ENCODE measurements around the gene PABPC1L2A. TPM values are rescaled to one million over a fixed set of nuclear protein-coding genes. Genes with fewer than 3 reads are reported as not detected.
"Not testable (repeated sequence)": the region's sequence is repeated elsewhere in the genome, so short reads cannot be mapped to it uniquely, and the experiment has no call there.

The PABPC1L2A gene
- not detected for total RNA-seq

GRCh38 chrX:73079024-73079562, at the start of gene PABPC1L2A:
Gene PABPC1L2A (minus strand): TSS chrX:73079512. CDS start chrX:73079386, 126 bp downstream.
- not testable (repeated sequence) for H3K9me3 ChIP-seq, H3K4me3 ChIP-seq, H3K36me3 ChIP-seq, ATAC-seq, H3K27me3 ChIP-seq, H3K27ac ChIP-seq, H3K4me1 ChIP-seq
- WGBS, 2 donors (ENCODE audit: low coverage in 1 of 2) = no CpG with 5 or more reads among the region's 45 CpGs

- Histone ChIP-seq H3K4me3 (peak overlapping the region in 1 of 2 donors; percentile 32), H3K27me3 (no peaks in the 10 kb centered on the region), H3K27ac (peak overlapping the region in 1 of 4 donors; percentile 43), H3K9me3 (no peaks in the 10 kb centered on the region), H3K36me3 (no peaks in the 10 kb centered on the region), H3K4me1 (no peaks in the 10 kb centered on the region)
- no peak for TF ChIP-seq POLR2A (IDR thresholded peaks at IDR 0.05)
- peak in 1 of 4 experiments; percentile 27 for TF ChIP-seq CTCF (IDR thresholded peaks at IDR 0.05)
- 18 to 31% methylated on average over 3 to 7 of the region's 23 CpGs for WGBS, 2 donors (ENCODE audit: low coverage in 1 of 2)
- peak; percentile 28 for ATAC-seq
Observed at GRCh38 chrX:73127700-73128241, 48.5 kb upstream of the PABPC1L2A start.

- H3K36me3 ChIP-seq = no peaks in the 10 kb centered on the region
- ATAC-seq = no peak
- no peak for TF ChIP-seq POLR2AphosphoS5 (IDR thresholded peaks at IDR 0.05)
- no peak for TF ChIP-seq POLR2A (IDR thresholded peaks at IDR 0.05)
- no peak for TF ChIP-seq CTCF (IDR thresholded peaks at IDR 0.05)
- TF ChIP-seq EP300 (IDR thresholded peaks at IDR 0.05) = no peak
- WGBS, 2 donors (ENCODE audit: low coverage in 1 of 2) = 78 to 83% methylated on average over 3 to 4 of the region's 6 CpGs
- no peaks in the 10 kb centered on the region for H3K27me3 ChIP-seq
- no peaks in the 10 kb centered on the region for H3K4me1 ChIP-seq
- H3K27ac ChIP-seq = no peak overlapping the region
- no peaks in the 10 kb centered on the region for H3K9me3 ChIP-seq
- no peak overlapping the region for H3K4me3 ChIP-seq
Observed at GRCh38 chrX:73126240-73126639, 46.9 kb upstream of the PABPC1L2A start.

- no CpG with 5 or more reads among the region's 9 CpGs for WGBS, 2 donors (ENCODE audit: low coverage in 1 of 2)
- not testable (repeated sequence) for ATAC-seq
Observed at GRCh38 chrX:73099505-73099904, 20.2 kb upstream of the PABPC1L2A start.

GRCh38 chrX:73086766-73087165, 7.5 kb upstream of the PABPC1L2A start:
- not testable (repeated sequence) for H3K36me3 ChIP-seq, ATAC-seq, H3K27ac ChIP-seq, H3K27me3 ChIP-seq, H3K4me1 ChIP-seq, H3K9me3 ChIP-seq, H3K4me3 ChIP-seq
- WGBS, 2 donors (ENCODE audit: low coverage in 1 of 2) = 8% methylated on average over 1 of the region's 1 CpG; no CpG with 5 or more reads in 1 of the 2 donors

More at GRCh38 chrX:73099505-73099904, 20.2 kb upstream of the PABPC1L2A start:
- H3K9me3 ChIP-seq, H3K36me3 ChIP-seq, H3K4me3 ChIP-seq, H3K27ac ChIP-seq, H3K4me1 ChIP-seq, H3K27me3 ChIP-seq: not testable (repeated sequence)

- no CpG with 5 or more reads among the region's 44 CpGs for WGBS, 2 donors (ENCODE audit: low coverage in 1 of 2)
- not testable (repeated sequence) for H3K36me3 ChIP-seq, H3K9me3 ChIP-seq, H3K27ac ChIP-seq, H3K4me1 ChIP-seq, ATAC-seq, H3K4me3 ChIP-seq, H3K27me3 ChIP-seq
Observed at GRCh38 chrX:73079884-73080283, 572 bp upstream of the PABPC1L2A start.

GRCh38 chrX:73078597-73078996, 715 bp downstream of the PABPC1L2A start:
- H3K4me1 ChIP-seq, H3K27me3 ChIP-seq, H3K4me3 ChIP-seq, ATAC-seq, H3K9me3 ChIP-seq, H3K27ac ChIP-seq, H3K36me3 ChIP-seq: not testable (repeated sequence)
- WGBS, 2 donors (ENCODE audit: low coverage in 1 of 2) = no CpG with 5 or more reads among the region's 19 CpGs

- Histone ChIP-seq H3K9me3 (no peaks in the 10 kb centered on the region), H3K4me1 (no peaks in the 10 kb centered on the region), H3K4me3 (no peak overlapping the region), H3K27me3 (peaks cover 3% of the 10 kb centered on the region), H3K36me3 (no peaks in the 10 kb centered on the region), H3K27ac (no peak overlapping the region)
- TF ChIP-seq POLR2AphosphoS5 (IDR thresholded peaks at IDR 0.05) = no peak
- no peak for TF ChIP-seq CTCF (IDR thresholded peaks at IDR 0.05)
- no peak for TF ChIP-seq EP300 (IDR thresholded peaks at IDR 0.05)
- no peak for TF ChIP-seq POLR2A (IDR thresholded peaks at IDR 0.05)
- no peak for ATAC-seq
- 10 to 38% methylated on average over 2 of the region's 2 CpGs for WGBS, 2 donors (ENCODE audit: low coverage in 1 of 2)
Observed at GRCh38 chrX:73076838-73077237, 2.5 kb downstream of the PABPC1L2A start.

Data from gastroesophageal sphincter (tissue), 4 donors.